Stimulated activated CD4-positive, alpha-beta T cell treated with anti-CD3 and anti-CD28 coated beads, Interleukin-4, amount 100 ng/mL, for 4 hours (primary cell): Measurements from ENCODE around the gene TRAPPC2L.
"Not testable (repeated sequence)": the region's sequence is repeated elsewhere in the genome, so short reads cannot be mapped to it uniquely, and the experiment has no call there.

Experiments
- DNase-seq, 2 experiments: peaks; one replicate each; pipeline ENCODE4 v3.0.0-alpha.2; 2020

Gene TRAPPC2L

DNA sequence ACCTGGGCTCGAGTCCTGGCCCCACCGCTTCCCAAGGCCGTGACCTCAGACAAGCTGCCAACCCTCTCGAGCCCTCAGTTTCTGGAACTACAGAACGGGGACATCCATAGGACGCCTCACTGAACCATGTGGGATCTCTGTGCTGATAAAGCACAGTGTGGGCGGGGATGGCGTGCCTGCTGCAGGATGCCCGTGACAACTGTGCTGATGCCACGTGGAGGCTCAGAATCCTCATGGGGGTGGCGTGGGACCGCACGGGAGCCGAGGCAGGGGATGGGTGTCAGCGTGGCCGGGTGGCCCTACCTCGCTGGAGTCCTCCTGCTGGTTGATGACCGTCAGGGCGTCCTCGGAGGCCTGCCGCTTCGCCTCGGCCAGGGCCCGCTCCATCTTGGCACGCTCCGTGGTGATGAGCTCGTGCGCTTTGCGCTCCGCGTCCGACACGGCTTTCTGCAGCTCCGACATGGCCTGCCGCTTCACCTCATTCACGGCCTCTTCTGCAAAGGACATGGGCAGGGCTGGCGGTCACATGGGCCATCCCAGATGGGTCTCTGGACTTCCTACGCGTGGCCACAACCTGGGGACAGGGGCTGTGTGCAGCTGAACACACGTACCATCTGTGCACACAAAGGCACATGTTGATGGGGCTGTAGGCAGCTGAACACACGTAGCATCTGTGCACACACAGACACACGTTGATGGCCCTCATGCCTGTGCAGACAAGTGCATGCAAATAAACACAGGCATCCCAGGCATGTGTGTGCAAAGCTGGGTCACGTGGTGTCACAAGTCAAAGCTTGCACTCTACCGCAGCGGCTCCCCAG lies 22.2 kb downstream of the TRAPPC2L start:
- no peak for DNase-seq

DNA sequence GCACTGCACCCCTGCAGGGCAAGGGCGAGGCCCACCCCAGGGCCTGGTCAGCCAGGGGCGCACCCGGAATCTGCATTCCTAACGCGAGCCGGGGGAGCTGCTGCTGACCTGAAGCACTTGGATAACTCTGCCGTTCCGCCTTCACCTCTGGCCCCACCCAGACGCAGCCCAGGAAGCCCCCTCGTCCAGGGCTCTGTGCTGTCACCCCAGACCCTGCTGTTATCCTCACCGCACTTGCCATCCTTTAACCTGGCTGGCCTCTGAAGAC lies 22.8 kb downstream of the TRAPPC2L start:
- DNase-seq: no peak

DNA sequence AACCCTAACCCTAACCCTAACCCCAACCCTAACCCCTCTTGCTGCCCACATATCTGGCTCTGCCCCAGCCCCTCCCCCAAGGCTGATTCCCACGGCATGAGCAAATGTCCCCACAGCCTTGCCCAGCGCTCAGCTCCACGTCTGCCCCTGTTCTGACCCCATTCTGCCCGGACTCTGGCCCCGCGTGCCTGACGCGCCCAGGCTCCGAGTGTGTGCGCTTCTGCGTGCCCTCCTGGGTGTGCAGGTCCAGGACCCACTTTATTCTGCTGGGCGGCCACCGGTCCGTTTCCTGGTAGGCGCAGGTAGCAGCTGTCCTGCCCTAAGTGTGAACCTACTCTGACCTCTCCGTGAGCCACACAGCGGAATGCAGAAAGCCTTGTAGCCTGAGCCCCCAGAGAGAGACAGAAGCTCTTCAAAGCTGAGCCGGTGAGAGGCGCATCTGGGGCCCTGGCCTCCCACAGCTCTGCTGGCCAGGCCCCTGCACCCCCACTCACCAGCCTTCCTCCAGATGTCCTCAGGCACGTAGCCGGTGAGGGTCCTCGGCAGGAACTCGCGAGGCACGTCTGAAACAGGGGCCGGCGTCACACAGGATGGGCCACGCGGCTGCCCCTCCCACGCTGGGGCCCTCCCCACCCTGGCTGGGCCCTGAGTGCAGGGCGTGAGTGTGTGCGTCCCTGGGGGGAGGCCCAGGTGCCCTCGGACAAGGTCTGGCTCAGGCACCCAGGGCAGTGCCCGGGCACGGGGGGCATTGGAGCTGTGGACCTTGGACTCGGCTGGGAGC lies 23.5 kb downstream of the TRAPPC2L start:
- DNase-seq: no peak

DNA sequence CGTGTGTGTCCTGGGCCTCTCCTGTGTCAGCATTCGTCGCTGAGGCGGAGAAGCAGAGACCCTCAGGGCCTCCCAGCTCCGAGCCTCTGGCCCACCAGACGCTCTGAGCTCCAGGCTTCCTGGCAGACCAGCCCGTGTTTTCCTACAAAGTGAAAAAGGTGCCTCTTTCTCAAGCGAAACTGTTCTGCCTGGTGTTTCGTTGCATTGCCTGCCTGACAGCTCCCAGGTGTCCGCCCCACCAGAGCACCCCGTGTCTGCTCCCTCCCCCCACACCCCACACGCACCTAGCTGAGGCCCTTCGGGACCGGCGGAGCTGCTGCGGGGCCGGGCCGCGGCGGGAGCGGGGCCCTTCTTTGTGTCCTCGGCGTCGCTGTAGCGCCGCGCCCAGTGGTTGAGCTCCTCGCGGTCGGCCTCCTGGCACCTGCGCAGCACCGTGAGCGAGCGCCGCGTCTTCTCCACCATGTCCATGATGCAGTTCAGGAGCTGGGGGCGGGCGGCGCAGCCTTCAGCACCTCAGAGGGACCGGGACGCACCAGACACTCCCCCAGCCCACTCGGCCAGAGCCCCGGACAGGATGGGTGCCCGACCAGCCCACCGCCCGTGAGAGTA lies 24.2 kb downstream of the TRAPPC2L start:
- DNase-seq: no peak

DNA sequence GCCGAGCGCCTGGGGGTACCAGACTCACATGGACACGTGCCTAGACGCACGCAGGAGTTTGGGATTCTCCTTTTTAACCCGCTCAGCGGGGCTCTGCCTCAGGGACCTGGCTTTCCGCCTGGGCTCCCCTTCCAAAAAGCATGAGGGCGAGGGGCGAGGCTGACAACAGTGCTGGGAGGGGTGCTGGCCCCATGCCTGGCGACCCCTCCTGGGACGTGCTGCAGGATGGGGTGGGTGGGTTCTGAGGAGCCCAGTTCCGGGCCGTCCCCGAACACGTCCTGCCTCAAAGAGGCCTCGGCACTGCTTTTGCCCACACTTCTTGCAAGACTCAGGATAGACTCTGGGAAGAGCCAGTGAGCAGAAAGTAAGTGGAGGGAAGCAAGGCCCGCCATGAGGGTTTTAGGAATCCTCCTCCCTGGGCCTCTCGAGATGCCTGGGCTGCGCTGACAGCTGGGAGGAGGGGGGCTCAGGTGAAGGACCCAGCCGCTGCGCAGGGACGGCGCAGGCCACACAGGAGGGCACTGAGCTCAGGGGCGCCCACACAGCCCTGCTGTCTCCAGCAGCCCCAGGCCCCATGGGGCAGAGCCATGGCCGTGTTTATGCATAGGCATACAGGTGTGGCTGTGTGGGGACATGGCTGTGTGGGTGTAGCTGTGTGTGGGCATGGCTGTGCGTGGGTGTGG lies 24.9 kb downstream of the TRAPPC2L start:
- DNase-seq: no peak

DNA sequence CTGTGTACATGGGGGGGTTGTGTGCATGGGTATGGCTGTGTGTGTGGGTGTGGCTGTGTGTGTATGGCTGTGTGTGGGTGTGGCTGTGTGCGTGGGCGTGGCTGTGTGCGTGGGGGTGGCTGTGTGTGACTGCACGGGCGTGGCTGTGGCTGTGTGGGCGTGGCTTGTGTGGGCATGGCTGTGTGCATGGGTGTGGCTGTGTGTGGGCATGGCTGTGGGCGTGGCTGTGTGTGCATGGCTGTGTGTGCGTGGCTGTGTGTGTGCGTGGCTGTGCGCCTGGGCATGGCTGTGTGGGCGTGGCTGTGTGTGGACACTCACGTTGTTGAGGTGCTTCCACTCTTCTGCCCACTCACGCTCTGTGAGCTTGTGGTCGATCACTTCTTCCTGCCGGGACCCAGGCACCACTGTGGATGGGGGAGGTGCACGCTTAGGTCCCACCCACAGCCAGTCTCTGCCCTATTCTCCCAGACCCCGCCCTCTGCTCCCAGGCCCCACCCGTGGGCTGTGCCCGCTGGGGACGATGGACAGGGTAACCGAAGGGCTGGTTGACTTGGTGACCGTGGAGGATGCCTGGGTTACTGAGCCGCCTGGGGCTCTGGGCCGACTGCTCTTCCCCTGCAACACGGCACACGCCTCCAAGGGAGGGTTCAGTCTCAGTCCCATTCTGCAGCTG lies 25.6 kb downstream of the TRAPPC2L start:
- peak in 1 of 2 experiments; percentile 44 for DNase-seq

DNA sequence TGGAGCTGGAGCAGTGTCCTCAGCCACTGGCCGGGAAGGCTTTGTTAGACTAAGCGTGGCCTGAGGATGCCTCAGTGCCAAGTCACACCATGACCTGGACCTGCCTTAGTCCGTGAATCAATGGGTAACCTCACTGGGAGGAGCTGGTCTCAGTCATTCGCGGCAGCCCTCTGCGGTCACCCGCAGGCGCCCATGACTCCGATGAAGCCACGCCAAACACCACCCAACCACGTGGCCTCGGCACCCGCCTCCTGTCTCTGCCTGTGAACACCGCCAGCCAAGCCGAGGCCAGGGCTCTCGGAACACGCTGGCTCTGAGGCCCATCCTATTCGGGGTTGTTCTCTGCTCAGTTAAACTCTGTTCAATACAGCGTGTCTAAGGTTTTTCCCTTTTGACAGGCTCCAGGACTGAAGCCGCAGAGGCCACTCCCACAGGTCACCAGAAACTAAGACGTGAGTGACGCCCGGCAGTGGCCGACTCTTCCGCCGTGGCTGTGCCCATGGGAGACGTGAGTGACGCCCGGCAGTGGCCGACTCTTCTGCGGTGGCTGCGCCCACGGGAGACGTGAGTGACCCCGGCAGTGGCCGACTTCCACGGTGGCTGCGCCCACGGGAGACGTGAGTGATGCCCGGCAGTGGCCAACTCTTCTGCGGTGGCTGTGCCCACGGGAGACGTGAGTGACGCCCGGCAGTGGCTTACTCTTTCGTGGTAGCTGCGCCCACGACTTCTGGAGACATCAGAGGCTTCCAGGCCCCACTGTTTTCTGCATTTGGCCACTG lies 26.4 kb downstream of the TRAPPC2L start:
- no peak for DNase-seq

DNA sequence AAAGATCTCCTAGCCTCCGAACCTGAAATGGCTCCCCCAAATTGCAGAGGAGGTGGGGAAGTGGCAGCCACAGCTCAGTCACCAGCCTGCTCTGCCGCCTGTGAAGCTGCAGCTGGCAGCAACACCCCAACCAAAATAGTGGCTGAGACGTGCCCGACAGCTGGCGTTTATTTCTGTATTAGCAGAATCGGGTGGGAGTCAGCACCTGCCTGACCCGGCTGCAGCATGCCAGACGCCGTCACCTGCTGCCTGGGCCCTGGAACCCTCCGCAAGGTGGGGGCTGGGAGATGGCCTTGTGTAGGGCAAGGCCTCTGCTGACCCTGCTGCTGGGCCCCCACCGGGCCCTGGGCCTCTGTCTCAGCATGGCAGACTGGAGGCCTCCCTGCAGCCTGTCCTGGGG lies 27.0 kb downstream of the TRAPPC2L start:
- no peak for DNase-seq

DNA sequence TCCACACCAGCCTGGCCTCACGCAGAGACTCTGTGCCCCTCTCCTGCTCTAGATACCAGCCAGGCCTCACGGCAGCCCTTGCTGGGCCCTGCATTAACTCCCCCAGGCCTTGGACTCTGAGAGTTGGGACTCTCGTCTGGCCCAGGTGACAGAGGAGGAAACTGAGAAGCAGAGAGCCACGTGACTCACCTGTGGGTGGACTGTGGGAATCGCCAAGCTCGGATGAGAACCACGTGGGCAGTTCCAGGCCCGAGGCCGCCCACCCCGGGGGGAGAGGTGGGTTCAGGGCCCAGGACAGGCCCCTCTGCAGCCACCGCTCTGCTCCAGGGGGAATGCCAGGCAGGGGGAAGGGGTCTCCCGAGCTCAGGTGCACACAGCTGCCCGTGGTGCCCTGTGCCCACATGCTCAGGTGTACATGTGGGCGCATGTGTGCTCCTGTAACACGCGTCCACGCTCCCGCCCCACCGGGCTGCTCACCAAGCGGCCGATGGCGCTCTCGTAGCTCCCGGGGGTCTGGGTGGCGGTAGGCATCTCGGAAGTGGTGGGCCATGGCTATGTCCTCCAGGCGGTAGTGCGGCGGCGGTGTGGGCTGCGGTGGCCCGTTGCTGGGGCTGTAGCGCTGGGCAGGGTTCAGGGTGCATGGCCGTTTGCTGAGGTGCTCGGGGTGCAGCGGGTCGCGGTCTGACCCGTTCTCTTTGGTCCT lies 27.8 kb downstream of the TRAPPC2L start:
- no peak for DNase-seq

DNA sequence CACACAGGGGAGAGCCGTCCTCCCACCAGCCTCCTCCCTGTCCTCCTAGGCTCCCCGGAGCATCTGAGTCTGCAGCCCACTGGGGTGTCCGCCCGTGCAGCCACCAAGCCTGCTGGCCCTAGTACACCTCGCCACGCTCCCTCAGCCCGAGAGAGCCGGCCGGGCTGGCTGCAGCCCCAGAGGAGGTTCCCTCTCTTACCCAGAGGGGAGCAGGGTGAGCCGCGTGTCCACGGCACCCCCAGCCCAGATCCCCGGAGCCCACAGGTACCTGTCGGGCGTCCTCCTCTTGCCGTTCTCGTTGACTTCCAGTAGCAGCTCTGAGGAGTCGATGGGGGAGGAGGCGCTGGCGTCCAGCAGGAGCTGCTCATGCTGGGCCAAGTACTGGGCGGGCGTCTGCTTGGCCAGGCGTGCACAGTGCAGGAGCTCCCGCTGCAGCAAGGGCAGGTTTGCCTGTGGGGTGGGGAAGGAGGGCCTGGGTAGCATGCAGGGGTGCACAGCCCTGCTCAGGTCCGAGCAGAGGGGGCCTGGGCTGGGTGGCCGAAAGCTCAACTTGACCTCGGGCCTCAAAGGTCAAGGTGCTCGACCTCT lies 28.9 kb downstream of the TRAPPC2L start:
- DNase-seq: no peak

DNA sequence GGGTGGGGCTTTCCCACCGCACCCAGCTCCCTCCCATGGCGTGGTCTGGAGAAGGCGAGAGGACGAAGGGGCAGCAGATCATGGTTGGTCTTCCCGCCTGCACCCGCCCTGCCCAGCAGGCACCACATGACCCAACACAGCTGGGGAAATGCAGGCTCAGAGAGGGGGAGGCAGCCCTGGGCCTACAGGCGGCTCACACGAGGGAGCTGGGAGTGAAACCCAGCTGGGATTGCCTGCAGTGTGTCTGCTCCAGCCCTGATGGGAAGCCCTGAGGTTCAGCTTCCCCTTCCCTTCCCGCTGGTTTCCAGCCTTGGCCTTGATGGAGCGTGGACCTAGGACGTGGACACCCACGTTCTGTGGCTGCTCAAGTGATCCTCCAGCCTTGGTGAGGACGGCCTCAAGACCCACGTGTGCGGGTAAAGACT lies 29.5 kb downstream of the TRAPPC2L start:
- no peak for DNase-seq

DNA sequence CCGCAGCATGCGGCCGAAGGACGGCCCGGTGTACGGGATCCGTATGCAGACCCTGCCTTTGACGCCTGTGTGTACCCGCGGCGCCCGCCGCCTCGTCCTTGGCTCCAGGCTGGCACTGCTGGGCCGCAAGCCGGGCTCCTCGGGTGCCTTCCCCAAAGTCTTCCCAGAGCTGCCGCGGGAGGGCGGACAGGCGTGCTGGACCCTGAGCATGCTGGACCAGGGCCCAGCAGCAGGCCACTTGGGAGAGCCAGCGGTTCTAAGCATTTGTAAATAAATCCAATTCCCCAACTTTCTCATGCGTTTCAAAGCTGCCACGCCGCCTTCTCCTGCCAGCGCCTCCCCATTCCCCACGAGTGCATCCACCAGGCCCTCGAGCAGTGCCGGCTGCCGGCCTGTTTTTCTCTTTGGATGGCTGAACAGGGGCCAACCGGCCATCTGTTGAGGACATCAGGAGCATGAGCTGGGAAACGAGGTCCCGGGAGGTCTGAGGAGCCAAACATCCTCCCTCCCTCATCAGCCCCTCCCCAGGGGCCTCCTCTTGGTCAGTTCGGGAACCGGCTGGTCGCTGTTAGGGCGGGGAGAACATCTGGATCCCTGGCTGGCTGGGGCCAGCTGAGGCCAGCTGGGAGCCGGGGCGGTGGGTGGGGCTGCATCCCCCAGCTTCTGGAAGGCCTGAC lies 30.1 kb downstream of the TRAPPC2L start:
- no peak for DNase-seq

DNA sequence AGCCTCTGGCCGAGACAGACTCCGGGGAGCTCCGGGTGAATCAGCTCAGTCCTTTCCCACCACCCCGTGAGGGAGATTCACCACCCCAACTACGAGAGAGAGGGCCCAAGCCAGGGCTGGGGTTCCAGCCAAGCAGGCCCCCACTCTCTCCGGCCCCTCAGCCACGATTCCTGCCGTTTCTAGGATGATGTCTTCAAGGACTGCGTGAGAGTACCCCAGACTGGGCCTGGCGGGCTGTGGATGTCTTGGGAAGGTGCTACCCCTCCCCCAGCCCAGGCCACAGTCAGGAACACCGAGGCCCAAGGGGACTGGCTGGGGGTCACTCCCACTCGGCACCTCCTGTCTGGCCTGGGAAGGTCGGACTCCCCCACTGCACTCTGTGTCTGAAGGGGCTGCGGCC lies 31.1 kb downstream of the TRAPPC2L start:
- DNase-seq: no peak

DNA sequence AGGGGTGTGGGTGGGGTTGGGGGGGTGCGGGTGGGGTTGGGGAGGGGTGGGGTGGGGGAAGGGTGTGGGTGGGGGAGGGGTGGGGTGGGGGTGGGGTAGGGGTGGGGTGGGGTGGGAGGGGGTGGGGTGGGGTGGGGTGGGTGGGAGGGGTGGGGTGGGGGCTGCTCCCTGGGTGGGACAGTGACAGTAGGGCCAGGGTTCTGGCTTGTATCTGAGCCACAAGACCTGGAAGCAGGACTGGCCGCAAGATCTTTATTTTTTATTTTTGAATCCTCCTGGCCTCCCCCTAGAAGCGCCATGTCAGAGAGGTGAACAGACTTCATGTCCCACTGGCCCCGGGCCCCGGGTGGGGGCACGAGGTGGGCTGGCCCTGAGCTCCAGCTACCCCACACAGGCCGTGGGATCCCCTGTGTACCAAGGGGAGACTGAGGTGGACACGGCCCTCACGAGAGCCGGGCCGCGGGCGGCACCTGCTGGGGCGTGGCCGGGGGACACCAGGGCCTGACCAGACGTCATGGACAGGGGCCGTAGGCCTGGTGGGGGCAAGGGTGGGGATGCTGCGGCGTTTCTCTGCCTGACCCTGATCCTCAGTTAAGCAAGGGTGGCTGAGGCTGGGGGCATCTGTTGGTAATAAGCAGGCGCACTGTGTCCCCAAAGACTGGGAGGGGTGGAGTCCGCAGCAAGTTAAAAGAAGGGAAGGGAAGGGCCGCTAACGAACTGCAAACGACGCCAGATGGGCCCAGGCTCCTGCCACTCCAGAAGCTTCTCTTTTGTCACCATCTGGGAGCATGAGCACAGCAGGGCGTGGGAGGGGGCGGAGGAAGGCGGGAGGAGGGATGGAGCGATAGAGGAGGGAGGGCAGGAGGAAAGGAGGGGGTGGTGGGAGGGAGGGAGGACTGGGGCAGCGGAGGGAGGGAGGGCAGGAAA lies 31.8 kb downstream of the TRAPPC2L start:
- no peak for DNase-seq

DNA sequence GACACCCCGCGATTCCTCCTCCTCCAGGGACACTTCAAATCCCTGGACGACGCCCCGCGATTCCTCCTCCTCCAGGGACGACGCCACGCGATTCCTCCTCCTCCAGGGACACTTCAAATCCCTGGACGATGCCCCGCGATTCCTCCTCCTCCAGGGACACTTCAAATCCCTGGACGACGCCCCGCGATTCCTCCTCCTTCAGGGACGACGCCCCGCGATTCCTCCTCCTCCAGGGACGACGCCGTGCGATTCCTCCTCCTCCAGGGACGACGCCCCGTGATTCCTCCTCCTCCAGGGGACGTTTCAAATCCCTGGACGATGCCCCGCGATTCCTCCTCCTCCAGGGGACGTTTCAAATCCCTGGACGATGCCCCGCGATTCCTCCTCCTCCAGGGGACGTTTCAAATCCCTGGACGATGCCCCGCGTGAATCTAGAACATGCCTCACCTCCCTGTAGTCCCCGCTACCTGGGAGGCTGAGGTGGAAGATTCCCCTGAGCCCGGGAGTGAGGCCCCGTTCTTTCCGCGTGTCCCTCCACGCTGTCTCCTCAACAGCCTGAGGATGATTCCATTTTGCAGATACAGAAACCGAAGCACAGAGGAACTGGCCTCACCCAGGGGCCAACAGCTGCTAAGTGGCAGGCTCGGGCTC lies 32.9 kb downstream of the TRAPPC2L start:
- not testable (repeated sequence) for DNase-seq

DNA sequence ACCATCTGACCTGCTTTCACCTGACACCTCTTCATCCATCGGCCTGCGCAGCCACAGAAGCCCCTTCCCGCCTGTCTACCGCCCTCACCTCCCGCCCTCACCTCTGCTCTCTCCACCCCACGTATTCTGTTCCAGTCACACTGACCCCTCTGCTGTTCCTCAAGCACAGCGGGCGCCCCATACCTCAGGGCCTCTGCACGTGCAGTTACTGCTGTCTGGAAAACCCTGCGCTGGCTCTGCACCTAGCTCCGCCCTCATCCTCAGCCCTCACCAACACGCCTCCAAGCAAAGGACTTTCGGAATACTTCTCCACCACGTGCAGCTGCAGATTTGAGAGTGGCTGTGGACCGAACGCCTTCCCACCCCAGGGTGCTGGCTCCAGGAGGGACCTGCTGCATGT lies 34.2 kb downstream of the TRAPPC2L start:
- DNase-seq: no peak

DNA sequence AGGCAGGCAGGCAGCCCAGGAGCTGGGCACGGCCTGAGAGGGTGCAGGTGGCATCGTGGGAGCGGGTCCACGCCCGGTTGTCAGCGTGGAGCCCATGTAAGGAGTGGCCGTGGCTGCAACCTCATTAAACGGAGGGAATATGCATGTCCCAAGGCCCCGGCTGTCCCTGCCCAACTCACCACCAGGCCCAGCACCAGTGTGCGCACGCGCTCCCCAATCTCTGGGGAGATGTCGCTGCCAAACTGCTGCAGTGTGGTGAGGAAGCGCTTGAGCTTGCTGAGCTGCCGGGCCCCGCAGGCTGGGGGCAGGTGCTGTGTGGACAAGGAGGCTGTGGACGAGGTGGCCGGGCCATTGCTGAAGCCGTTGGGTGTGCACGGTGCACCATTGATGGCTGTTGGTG lies 35.1 kb downstream of the TRAPPC2L start:
- DNase-seq: no peak

DNA sequence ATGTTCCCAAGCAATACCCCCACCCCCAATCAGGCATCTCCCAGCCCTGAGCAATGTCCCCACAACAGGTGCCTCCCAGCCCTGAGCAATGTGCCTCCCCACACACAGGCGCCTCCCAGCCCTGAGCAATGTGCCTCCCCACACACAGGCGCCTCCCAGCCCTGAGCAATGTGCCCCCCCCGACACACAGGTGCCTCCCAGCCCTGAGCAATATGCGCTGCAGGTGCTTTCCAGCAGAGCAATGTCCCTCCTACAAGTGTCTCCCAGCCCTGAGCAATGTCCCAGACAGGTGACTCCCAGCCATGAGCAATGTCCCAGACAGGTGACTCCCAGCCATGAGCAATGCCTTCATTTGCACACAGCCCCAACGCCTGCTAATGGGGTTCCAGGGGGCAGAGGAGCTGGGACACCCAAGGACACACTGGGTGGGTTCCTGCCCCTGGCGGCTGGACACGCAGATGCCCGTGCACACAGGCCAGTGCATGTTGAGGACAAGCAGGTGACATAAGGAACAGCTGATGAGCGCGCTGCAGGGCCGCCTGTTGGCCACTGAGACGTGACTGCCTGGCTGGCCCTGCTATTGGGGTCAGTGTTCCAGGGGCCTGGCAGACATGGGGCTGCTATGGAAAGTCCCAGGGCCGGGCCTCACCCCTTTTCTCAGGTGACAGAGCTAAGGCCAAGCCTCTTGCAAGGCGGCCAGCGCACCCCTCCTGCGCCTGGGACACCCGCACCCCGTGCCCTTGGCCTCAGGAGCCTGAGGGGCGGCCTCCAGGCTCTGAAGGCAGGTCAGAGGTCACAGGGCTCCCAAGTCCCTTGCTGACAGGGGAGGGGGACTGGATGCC lies 36.4 kb downstream of the TRAPPC2L start:
- no peak for DNase-seq
